Superior temporal gyrus (tissue), 1 donor: ENCODE results near the gene UFSP1.

Experiments
- DNase-seq: peaks from one replicate; pipeline ENCODE4 v3.0.0-alpha.2; 2016; ENCODE audit errors: extremely low spot score

UFSP1 gene

GRCh38 chr7:100895956-100896731 lies 6.6 kb upstream of the UFSP1 start:
- DNase-seq, result no peak

- no peak for DNase-seq
These were observed 6.1 kb upstream of the UFSP1 start, which contains the start of gene ACHE for GRCh38 chr7:100895701-100895955. Gene ACHE (minus strand): TSS chr7:100895888. CDS start chr7:100894232, 1,656 bp downstream.

- no peak for DNase-seq
These were observed 5.6 kb upstream of the UFSP1 start for GRCh38 chr7:100894860-100895700.

DNA sequence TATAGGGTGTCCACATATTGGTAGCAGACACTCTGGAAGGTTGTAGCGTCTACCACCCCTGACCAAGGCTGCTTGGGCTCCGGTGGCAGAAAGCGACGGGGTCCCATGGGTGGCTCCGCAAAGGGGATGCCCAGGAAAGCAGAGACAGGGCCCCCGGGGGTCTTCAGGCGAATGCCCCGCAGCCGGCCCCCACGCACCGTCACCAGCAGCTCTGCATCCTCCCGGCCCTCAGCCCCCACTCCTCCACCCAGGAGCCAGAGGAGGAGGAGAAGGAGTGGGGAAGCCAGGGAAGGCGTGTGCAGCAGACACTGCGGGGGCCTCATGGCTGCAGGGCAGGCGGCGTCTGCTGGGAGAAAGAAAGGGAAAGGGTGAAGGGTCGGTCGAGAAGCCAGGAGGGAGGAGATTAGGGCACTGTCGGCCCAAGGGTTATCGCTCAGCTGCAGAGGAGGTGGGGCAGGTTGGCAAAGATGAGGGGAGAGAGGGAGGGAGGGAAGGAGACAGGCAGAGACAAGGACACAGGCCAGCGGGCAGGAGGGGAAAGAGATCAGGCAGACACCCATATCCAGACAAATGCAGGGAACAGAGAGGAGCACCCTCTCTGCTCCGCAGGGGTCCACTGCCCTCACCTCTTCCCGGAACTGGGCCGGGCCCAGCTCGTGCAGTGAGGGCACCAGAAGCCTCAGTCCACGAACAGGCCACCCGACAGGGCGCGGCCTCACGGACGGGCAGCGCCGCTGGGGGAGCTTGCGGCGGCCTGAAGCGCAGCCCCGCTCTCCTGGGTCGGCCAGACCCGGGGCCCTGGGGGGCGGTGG lies 4.6 kb upstream of the UFSP1 start:
- DNase-seq, result no peak

- DNase-seq, result no peak
These were observed 3.9 kb upstream of the UFSP1 start for GRCh38 chr7:100893318-100893895.

DNA sequence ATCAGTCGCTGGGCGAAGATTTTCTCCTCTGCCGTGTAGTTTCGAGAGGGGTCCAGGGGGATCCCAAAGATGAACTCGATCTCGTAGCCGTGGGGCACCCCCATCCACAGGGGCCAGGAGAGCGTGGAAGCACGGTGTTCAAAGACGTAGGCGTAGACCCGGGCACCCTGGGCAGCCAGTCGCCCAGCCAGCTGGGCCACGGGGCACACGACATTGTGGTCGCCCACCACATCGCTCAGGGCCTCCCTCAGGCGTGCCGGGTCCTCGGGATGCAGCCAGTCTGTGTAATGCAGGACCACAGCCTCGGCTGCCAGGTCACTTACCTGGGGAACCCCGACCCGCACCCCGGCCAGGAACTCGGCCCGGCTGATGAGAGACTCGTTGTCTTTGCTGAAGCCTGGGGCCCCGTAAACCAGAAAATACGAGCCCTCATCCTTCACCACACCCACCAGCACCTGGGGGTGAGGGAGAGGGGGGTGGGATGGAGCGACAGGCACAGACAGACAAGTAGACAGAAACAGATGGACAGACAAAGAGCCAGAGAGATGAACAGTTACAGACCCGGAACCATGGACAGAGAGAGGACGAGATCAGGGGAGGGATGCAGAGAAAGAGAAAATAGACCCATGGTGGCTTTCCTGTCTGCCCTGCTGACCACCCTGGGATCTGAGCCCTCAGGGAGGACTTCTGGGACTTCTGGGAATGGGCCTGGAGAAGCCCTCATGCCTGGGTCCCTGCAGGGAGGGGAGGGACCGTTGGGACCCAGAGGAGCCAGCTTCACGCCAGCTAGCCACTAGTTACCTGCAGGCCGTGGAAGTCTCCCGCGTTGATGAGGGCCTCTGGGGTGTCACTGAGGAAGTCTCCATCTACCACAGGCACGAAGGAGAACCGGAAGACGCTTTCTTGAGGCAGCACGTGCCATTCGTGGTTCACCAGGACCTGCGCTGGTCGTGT lies 3.1 kb upstream of the UFSP1 start:
- no peak for DNase-seq

GRCh38 chr7:100891568-100892247 lies 2.2 kb upstream of the UFSP1 start:
- no peak for DNase-seq

DNA sequence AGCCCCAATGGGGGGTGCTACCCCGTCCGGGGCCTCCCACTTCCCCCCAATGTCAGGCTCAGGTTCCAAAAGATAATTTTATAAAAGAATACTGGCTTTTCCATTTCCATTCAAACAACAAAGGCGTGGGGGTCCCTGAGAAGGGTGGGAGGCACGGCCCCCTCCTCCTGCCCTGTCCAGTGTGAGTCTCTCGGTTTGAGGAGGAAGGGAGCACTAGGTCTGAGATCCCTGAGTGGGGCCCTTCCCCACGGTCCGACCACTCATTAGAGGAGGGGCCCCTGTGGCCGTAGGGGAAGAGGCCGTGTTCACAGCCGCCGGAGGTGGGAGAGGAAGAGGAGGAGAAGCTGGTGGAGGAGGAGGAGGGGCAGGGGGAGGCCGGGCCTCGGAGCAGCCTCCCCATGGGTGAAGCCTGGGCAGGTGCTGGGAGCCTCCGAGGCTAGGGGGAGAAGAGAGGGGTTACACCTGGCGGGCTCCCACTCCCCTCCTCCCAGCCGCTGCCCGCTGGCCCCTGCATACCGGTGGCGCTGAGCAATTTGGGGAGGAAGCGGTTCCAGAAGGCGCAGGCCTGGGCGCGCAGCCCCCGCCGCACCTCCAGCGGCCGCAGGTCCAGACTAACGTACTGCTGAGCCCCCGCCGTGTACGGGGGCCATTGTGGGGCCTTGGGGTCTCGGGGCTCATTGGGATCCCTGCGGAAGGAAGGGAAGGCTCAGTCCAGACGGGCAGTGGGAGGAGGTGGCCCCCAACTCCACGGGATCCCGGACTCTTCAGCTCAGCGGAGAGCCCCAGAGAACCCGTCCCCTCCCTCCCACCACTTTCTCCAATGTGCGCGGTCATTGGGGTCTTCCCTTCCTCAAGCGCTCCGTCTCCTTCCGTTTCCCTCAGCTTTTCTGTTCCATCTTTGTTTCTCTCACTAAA lies 1.4 kb upstream of the UFSP1 start:
- DNase-seq, result no peak

DNA sequence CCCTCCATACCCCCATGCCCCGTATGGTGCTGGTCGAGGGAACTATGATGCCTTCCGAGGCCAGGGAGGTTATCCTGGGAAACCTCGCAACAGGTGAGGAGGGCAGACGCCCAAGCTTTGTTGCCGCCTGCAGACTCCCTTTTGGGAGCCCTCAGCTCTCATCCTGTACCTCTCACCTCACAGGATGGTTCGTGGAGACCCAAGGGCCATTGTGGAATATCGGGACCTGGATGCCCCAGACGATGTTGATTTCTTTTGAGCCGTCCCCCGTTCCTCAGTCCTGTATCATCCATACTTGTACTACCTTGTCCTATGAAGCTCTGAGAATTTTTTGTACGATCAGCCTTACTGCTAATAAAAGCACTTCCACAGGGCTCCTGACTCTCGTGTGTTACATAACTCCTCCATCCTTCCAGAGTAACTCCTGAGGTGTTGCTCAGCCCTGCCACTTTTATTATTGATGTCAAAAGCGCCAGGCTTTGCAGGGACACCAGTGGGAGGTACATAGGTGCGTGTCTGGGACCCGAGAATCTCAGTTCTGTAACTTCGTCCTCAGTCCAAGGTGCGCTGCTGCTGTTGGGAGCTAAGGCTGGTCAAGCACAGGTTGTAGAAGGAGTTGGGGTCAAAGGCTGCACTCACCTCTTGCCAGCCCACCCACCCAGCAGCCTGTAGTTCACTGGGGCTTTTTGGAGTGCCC lies 1.1 kb downstream of the UFSP1 start:
- DNase-seq, result no peak

- no peak for DNase-seq
These were observed 1.8 kb downstream of the UFSP1 start for GRCh38 chr7:100887516-100888290.

- no peak for DNase-seq
These were observed 2.5 kb downstream of the UFSP1 start for GRCh38 chr7:100886936-100887515.

DNA sequence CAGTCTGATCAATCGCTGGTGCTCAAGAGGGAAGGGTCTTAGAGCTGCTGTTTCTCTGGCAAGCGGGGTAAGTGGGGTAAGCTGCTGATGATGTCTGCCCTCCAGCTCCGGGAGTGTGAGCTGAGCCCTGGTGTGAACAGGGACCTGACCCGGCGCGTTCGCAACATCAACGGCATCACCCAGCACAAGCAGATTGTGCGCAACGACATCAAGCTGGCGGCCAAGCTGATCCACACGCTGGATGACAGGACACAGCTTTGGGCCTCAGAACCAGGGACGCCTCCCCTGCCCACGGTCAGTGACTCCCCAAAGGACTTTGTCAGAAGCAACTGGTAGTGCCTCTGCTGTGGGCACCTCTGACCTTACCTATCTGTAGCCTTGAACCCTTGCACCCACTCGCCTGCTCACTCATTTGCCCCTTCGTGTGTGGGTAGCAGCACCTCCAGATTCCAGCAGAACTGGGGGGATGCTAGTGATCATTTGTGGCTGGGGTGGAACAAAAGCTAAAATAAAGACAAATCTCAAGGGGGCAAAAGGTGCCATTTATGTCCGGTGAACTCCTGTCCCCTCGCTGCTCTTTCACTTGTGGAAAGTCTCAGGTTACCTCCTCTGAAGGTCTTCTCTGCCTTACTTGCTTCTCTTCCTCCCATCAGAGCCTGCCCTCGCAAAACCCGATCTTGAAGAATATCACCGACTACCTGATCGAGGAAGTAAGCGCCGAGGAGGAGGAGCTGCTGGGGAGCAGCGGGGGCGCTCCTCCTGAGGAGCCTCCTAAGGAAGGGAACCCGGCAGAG lies 3.2 kb downstream of the UFSP1 start:
- DNase-seq, result no peak

DNA sequence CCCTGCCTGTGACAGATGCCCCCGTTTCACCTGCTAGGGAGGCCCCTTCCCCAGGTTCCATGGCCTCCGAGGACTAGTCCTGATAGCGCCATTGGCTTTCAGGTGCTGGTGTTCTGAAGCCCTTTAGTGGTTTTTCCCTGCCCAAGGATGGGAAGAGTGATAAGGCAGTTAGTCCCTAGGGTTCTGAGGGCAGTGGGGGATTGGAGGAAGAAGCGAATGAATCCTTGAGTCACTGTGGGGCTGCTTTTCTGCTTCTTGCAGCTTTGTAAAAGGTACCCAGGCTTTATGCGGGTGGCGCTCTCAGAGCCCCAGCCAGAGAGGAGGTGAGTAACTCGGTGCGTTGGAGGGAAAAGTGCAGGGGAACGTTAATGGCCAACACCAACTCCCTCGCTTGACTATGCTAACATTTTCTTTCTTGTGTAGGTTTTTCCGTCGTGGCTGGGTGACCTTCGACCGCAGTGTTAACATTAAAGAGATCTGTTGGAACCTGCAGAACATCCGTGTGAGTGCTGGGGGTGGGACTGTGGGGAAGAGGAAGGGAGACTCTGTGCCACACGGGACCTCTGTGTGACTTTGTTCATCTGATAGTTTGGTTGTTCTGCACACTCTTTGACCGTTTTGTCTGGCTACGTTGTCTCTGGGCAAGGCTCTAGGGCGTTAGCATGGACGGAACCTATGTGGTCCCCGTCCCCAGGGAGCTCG lies 3.9 kb downstream of the UFSP1 start:
- no peak for DNase-seq

DNA sequence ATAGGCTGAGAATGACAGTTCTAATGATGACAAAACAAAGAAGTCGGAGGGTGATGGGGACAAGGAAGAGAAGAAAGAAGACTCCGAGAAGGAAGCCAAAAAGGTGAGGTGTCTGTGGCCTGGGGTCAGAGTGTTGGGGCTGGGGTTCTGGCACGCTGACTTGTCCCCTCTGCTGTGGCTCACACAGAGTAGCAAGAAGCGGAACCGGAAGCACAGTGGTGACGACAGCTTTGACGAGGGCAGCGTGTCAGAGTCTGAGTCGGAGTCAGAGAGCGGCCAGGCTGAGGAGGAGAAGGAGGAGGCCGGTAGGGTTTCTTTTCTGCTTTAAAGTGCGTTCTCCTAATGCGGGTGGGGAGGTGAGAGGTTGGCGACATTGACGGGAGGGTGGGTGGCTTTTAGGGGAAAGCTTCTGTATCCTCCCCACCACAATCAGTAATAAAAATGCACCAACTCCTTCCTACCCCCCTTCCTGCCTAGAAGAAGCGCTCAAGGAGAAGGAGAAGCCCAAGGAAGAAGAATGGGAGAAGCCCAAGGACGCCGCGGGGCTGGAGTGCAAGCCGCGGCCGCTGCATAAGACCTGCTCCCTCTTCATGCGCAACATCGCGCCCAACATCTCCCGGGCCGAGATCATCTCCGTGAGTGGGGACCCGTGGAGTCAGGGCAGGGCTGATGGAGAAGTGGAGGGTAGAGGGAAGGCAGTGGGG lies 4.6 kb downstream of the UFSP1 start:
- DNase-seq, result no peak

- DNase-seq, result no peak
These were observed 6.6 kb downstream of the UFSP1 start for GRCh38 chr7:100882785-100883526.
